Astrocyte (in vitro differentiated cells and primary cell): ENCODE measurements around the gene KCNG4. TPM values are rescaled to one million over a fixed set of nuclear protein-coding genes. Genes with fewer than 3 reads are reported as not detected.
A peak's percentile ranks its signal among the peaks of the same experiment; 100 is the strongest.
"Not testable (repeated sequence)": the region's sequence is repeated elsewhere in the genome, so short reads cannot be mapped to it uniquely, and the experiment has no call there.

Source experiments
- DNase-seq: peaks from one replicate; pipeline ENCODE4 v3.0.0-alpha.2; 2010; ENCODE audit warnings: low read depth
- FAIRE-seq: peaks from 2 replicates; lab custom pipeline; 2011; peaks lifted over from hg19 to GRCh38; lab: Jason Lieb, UNC
- H2AFZ ChIP-seq: 2 replicates; pipeline ENCODE4 v1.6.0; 2012; ENCODE audit warnings: low read depth, low read length, inconsistent platforms
- H3K27ac ChIP-seq: 2 replicates; pipeline ENCODE4 v1.5.1; 2011; ENCODE audit warnings: low read depth, low read length, inconsistent platforms
- H3K27me3 ChIP-seq: 2 replicates; pipeline ENCODE4 v1.6.0; 2011; ENCODE audit warnings: low read length, inconsistent platforms; ENCODE audit not compliant: insufficient read depth
- H3K36me3 ChIP-seq: 2 replicates; pipeline ENCODE4 v1.5.1; 2011; ENCODE audit warnings: low read length, inconsistent platforms; ENCODE audit not compliant: insufficient read depth
- H3K4me1 ChIP-seq: 2 replicates; pipeline ENCODE4 v1.5.1; 2011; ENCODE audit warnings: low read length, inconsistent platforms; ENCODE audit not compliant: insufficient read depth
- H3K4me2 ChIP-seq: 2 replicates; pipeline ENCODE4 v1.6.0; 2012; ENCODE audit warnings: low read length, inconsistent platforms
- H3K4me3 ChIP-seq: 2 replicates; pipeline ENCODE4 v1.5.1; 2011; ENCODE audit warnings: low read depth, mild to moderate bottlenecking, low read length, inconsistent platforms; ENCODE audit not compliant: insufficient read depth
- H3K79me2 ChIP-seq: 2 replicates; pipeline ENCODE4 v1.6.0; 2012; ENCODE audit warnings: mild to moderate bottlenecking, low read length, inconsistent platforms; ENCODE audit not compliant: insufficient read depth
- H3K9ac ChIP-seq: 2 replicates; pipeline ENCODE4 v1.6.0; 2012; ENCODE audit warnings: mild to moderate bottlenecking, low read length, inconsistent platforms
- H3K9me3 ChIP-seq: 2 replicates; pipeline ENCODE4 v1.5.1; 2012; ENCODE audit warnings: low read depth, mild to moderate bottlenecking, low read length, inconsistent platforms; ENCODE audit not compliant: insufficient read depth
- H4K20me1 ChIP-seq: 2 replicates; pipeline ENCODE4 v1.6.0; 2012; ENCODE audit warnings: low read length, inconsistent platforms; ENCODE audit not compliant: insufficient read depth
- H3K27ac Mint-ChIP-seq: one replicate; pipeline ENCODE4 v1.8.0; 2021; ENCODE audit warnings: mild to moderate bottlenecking, mixed read lengths; ENCODE audit not compliant: unreplicated experiment
- H3K27me3 Mint-ChIP-seq: one replicate; pipeline ENCODE4 v1.8.0; 2021; ENCODE audit warnings: low read depth, mixed read lengths; ENCODE audit not compliant: unreplicated experiment
- H3K36me3 Mint-ChIP-seq: one replicate; pipeline ENCODE4 v1.8.0; 2021; ENCODE audit warnings: low read depth, mixed read lengths; ENCODE audit not compliant: unreplicated experiment
- H3K4me1 Mint-ChIP-seq: one replicate; pipeline ENCODE4 v1.8.0; 2021; ENCODE audit warnings: low read depth, mixed read lengths; ENCODE audit not compliant: unreplicated experiment
- H3K4me3 Mint-ChIP-seq: one replicate; pipeline ENCODE4 v1.8.0; 2021; ENCODE audit warnings: mild to moderate bottlenecking, moderate library complexity, mixed read lengths; ENCODE audit not compliant: unreplicated experiment
- H3K9me3 Mint-ChIP-seq: one replicate; pipeline ENCODE4 v1.8.0; 2021; ENCODE audit warnings: mild to moderate bottlenecking, mixed read lengths; ENCODE audit not compliant: unreplicated experiment
- CTCF ChIP-seq: IDR thresholded peaks from 2 replicates; pipeline ENCODE4 v1.5.1; 2011; ENCODE audit warnings: low read depth, mild to moderate bottlenecking, inconsistent platforms, low read length, moderate library complexity; ENCODE audit not compliant: insufficient read depth
- EZH2 ChIP-seq: IDR thresholded peaks from 2 replicates; pipeline ENCODE4 v1.6.1; 2012; ENCODE audit warnings: mild to moderate bottlenecking, low read length, inconsistent platforms; ENCODE audit not compliant: insufficient read depth
- total RNA-seq: library from RNA; stranded (reverse); gene quantifications from 2 replicates; pipeline ENCODE4 v1.2.1, GENCODE V29; 2021

KCNG4 gene
- total RNA-seq, 1 donor from 2014 or later = not detected

DNA sequence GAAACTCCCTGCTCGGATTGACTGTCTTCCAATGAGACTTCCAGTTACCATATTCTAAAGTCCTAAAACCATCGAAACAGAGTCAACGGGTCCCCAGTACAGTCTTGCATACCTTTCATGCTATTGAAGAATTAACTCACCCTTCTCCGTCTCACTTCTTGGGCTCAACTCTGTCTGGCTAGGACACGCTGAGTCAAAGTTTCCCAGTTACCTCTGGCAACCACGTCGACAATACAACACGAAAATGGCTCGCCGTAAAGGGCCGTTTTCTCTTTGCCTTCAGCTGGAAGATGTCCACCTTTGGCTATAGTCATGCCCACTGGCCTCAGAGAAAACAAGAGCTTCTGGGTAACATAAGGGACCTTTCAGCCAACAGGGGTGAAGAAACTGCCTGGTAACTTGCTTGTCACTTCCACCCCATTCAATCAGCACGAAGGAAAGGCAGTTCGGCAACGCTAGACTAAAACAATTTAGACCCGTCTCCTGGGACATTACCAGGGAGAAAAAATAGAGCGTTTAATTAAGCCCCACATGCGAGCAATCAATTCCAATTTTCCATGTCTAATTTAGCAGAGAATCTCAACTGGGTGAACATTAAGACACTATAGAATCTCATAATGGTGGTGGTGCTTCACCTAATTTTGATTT, 21.5 kb downstream of the KCNG4 start:
- Mint-ChIP-seq H3K36me3 (no peaks in the 10 kb centered on the region), H3K4me3 (peak overlapping the region; percentile 41), H3K27ac (peak overlapping the region; percentile 18), H3K4me1 (peaks cover 15% of the 10 kb centered on the region), H3K27me3 (peaks cover 9% of the 10 kb centered on the region), H3K9me3 (no peaks in the 10 kb centered on the region)
- Histone ChIP-seq H3K4me3 (no peak overlapping the region), H3K36me3 (no peaks in the 10 kb centered on the region), H3K79me2 (no peaks in the 10 kb centered on the region), H3K27ac (no peak overlapping the region), H3K4me1 (peaks cover 9% of the 10 kb centered on the region), H3K9me3 (peaks cover 4% of the 10 kb centered on the region), H3K9ac (no peak overlapping the region), H2AFZ (no peak overlapping the region), H4K20me1 (no peaks in the 10 kb centered on the region), H3K27me3 (peaks cover 5% of the 10 kb centered on the region), H3K4me2 (no peak overlapping the region)
- no peak for TF ChIP-seq CTCF
- TF ChIP-seq EZH2 = no peak
- DNase-seq = peak; percentile 25
- no peak for FAIRE-seq

GRCh38 chr16:84216144-84216543, 23.7 kb downstream of the KCNG4 start:
- Mint-ChIP-seq H3K27me3 (peaks cover 21% of the 10 kb centered on the region), H3K4me1 (peaks cover 12% of the 10 kb centered on the region)

GRCh38 chr16:84215531-84215930, 24.3 kb downstream of the KCNG4 start:
- H3K79me2 ChIP-seq = no peaks in the 10 kb centered on the region
- Mint-ChIP-seq H3K4me3 (no peak overlapping the region), H3K4me1 (peaks cover 6% of the 10 kb centered on the region), H3K27me3 (peaks cover 22% of the 10 kb centered on the region), H3K9me3 (no peaks in the 10 kb centered on the region), H3K36me3 (no peaks in the 10 kb centered on the region), H3K27ac (no peak overlapping the region)
- TF ChIP-seq CTCF (no peak), EZH2 (no peak)
- H3K4me1 ChIP-seq = peaks cover under 1% of the 10 kb centered on the region
- no peak overlapping the region for H3K9ac ChIP-seq
- H3K4me2 ChIP-seq = no peak overlapping the region
- DNase-seq (no peak), FAIRE-seq (no peak)
- no peak overlapping the region for H3K4me3 ChIP-seq
- H4K20me1 ChIP-seq = no peaks in the 10 kb centered on the region
- no peaks in the 10 kb centered on the region for H3K36me3 ChIP-seq
- H3K9me3 ChIP-seq = no peaks in the 10 kb centered on the region
- H3K27me3 ChIP-seq = peaks cover 5% of the 10 kb centered on the region
- no peak overlapping the region for H2AFZ ChIP-seq
- no peak overlapping the region for H3K27ac ChIP-seq

More at GRCh38 chr16:84216144-84216543, 23.7 kb downstream of the KCNG4 start:
- H3K79me2 ChIP-seq, H3K4me3 ChIP-seq, H3K36me3 Mint-ChIP-seq, H3K9me3 ChIP-seq, FAIRE-seq, H3K4me1 ChIP-seq, H4K20me1 ChIP-seq, DNase-seq, H3K27me3 ChIP-seq, H3K27ac Mint-ChIP-seq, H3K9me3 Mint-ChIP-seq, H3K9ac ChIP-seq, H3K27ac ChIP-seq, H2AFZ ChIP-seq, H3K36me3 ChIP-seq, H3K4me3 Mint-ChIP-seq, H3K4me2 ChIP-seq: not testable (repeated sequence)
